Right kidney (tissue), 9 donors: ENCODE measurements around the gene CRYBB1.

Experiments used
- DNase-seq: peaks from one replicate; pipeline ENCODE4 v3.0.0-alpha.2; 2016
- long read RNA-seq, 8 donors: transcript quantifications; one replicate each; lab custom pipeline, GENCODE V29; 2026

The CRYBB1 gene
- long read RNA-seq, donor 1, partial matches to known transcripts = 0 of 1 reads
- long read RNA-seq, donor 1, other reads (novel, unspliced or antisense) = 0 of 1 reads
- long read RNA-seq, donor 2 = 0 reads
- long read RNA-seq, donor 3 = 0 reads
- long read RNA-seq, donor 4 = 0 reads
- long read RNA-seq, donor 5 = 0 reads
- long read RNA-seq, donor 6 = 0 reads
- long read RNA-seq, donor 7 = 0 reads
- long read RNA-seq, donor 8 = 0 reads

GRCh38 chr22:26617271-26618199, at the start of gene CRYBB1:
Gene CRYBB1, minus strand, starts transcription at chr22:26618027. Its CDS starts 1,708 bp downstream, at chr22:26616319.
- no peak for DNase-seq

- DNase-seq = no peak
These were observed 49.3 kb upstream of the CRYBB1 start for GRCh38 chr22:26667140-26667539.

DNA sequence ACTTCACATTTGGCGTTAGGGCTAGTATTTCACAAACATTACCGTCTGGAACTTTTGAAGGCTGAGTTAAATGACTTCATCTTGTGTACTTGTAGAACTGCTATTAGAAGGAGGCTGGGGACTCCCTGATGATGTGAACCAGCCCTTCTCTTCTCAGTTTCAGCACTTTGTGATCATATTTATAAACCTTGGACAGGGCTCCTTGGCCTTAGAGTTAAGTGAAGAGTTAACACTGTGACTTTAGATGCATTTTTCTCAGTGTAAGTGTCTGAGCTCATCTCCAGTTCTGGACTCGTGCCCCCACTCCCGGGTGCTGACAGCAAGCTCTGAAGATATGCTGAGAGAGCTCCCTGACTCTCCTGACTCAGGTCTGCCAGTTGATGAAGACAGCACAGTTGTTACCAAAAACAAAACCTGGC, 48.0 kb upstream of the CRYBB1 start:
- DNase-seq = no peak

GRCh38 chr22:26663374-26663923, 45.6 kb upstream of the CRYBB1 start:
- no peak for DNase-seq

GRCh38 chr22:26662160-26662559, 44.3 kb upstream of the CRYBB1 start:
- DNase-seq = no peak

- no peak for DNase-seq
These were observed 43.2 kb upstream of the CRYBB1 start for GRCh38 chr22:26660961-26661578.

DNA sequence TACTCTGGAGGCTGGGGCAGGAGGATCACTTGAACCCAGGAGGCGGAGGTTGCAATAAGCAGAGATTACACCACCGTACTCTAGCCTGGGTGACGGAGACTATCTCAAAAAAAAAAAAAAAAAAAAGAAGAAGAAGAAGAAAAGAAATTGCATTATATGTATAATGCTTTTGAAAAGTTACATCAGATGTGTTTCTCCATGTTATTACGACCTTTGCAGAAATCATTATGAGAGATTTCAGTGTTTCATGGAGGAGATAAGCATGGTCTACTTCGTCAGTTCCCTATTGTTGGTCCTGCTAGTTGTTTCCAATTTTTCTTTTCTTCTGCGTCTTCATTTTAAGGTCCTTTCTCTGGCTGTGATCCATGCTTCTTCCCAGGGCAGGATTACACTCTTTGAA, 42.5 kb upstream of the CRYBB1 start:
- DNase-seq = no peak

GRCh38 chr22:26658671-26659478, 41.0 kb upstream of the CRYBB1 start:
- peak; percentile 42 for DNase-seq

DNA sequence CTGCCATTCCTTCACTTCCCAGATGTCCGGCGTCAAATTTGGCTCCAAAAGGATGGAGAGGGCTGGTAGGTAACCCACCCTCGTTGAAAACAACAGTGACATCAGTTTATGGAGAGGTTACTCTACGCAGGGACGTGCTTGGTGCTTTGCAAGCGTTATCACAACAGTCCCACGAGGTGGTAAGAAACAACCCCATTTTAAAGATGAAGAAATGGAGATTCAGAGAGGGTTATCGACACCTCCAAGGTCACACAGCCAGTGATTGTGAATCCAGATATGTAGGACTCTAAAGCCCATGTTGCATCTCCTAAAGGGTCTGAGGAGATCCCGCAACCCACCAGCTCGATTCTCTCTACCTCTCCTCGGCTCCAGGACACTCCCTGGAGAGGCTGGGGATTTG, 40.3 kb upstream of the CRYBB1 start:
- DNase-seq = no peak

GRCh38 chr22:26656891-26657851, 39.3 kb upstream of the CRYBB1 start, which contains the start of gene MIAT:
Gene MIAT, plus strand, starts transcription at chr22:26657588.
- peak; percentile 41 for DNase-seq

DNA sequence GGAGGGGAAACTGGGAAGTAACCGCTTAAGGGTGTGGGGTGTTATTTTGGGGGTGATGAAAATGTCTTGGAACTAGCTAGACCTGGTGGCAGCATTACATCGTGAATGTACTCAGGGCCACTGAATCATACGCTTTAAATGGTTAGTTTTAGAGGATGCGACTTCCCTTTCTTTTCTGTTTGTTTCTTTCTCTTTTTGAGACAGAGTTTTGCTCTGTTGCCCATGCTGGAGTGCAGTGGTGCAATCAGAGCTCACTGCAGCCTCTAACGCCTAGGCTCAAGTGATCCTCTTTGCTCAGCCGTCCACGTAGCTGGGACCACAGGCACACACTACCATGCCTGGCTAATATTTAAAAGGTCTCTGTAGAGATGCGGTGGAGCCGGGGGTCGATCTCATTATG, 34.0 kb upstream of the CRYBB1 start:
- no peak for DNase-seq

DNA sequence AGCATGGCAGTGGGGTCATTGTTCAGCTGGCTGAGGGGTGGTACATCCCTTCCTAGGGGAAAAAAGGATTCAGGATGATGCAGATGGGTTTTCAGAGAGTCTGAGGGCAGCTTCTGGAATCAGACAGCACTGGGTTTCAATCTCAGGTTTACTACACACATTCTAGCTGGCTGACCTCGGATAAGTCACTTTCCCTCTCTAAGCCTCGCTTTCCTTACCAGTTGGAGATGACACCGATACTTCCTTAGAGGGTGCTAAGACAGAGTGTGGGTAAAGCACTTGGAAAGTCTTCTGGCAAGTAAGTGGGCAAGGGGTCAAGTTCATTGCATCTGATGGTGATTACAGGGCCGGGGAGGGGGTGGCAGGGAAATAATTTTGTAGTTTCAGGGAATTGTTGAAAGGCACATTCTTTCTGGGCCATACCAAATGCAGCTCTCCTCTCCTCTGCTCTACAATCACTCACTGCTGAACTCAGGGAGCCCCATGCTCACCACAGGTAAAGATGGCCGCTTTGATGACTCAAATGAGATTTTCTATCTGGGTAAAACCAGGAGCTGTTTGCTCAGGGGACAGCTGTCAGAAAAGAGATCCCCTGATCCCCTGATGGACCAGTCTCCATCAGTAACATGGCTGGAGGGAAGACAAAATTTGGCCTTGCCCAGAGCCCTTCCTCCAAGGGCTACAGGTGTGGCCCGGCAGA, 33.0 kb upstream of the CRYBB1 start:
- DNase-seq = no peak

- DNase-seq = no peak
These were observed 30.9 kb upstream of the CRYBB1 start for GRCh38 chr22:26648528-26649388.

DNA sequence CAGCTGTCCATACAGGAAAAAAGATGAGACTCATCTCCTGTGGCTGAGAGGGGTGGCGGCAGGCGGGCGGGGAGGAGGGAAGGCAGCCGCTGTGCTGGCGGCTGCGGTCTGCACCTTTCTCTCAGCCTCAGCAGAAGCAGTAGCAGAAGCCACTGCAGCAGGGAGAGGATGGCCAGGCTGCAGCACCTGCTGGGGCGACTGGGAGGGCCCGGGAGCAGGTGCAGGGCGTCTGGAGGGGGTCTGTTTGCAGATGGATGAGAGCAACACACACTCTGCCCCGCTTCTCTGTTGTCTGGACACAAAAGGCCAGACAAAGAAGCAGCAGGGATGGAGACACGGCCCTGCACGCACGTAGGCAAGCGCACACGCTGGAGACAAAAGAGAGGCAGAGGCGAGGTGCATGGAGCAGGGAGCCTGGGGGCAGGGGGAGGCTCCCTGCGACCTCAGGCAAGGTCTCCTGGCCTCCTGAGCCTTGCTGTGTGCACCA, 30.2 kb upstream of the CRYBB1 start:
- peak; percentile 32 for DNase-seq

DNA sequence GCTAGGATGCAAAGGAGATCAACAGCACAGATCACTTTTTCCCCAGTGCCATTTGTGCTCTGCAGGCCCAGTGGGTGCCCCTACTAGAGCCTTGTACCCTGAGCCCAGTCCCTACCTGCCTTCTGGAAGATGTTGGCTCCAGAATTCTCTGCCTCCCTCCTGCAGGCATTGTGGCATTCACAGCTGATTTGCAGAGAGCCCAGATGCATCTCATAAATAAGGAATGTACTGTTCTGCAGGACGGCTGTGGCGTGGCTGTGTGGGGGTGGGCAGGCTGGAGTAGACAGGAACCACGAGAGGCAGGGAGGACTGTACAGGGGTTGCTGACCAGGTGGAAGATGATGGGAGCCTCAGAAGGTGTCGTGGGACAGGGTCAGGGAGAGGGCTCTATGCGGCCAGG, 28.3 kb upstream of the CRYBB1 start:
- DNase-seq = no peak

DNA sequence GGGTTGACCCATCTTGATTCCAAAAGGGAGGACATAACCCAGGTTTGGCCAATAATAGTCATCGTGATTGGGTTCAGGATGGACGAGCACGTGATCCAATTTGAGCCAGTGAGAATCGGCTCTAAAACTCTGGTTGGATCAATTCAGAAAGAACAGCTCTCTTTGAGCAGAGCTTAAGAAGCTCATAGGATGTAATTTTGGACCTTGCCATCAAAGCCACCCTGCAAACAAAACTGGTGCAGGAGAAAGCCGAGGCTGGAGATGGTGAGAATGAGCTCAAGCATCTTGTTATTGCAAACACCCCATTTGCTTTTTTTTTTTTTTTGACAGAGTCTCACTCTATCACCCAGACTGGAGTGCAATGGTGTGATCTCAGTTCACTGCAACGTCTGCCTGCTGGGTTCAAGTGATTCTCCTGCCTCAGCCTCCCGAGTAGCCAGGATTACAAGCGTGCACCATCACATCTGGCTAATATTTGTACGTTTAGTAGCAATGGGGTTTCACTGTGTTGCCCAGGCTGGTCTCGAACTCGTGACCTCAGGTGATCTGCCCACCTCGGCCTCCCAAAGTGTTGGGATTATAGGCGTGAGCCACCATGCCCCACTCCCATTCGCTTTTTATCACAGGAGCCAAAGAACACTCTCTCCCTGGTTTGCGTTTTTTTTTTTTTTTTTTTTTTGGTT, 25.7 kb upstream of the CRYBB1 start:
- DNase-seq = no peak

DNA sequence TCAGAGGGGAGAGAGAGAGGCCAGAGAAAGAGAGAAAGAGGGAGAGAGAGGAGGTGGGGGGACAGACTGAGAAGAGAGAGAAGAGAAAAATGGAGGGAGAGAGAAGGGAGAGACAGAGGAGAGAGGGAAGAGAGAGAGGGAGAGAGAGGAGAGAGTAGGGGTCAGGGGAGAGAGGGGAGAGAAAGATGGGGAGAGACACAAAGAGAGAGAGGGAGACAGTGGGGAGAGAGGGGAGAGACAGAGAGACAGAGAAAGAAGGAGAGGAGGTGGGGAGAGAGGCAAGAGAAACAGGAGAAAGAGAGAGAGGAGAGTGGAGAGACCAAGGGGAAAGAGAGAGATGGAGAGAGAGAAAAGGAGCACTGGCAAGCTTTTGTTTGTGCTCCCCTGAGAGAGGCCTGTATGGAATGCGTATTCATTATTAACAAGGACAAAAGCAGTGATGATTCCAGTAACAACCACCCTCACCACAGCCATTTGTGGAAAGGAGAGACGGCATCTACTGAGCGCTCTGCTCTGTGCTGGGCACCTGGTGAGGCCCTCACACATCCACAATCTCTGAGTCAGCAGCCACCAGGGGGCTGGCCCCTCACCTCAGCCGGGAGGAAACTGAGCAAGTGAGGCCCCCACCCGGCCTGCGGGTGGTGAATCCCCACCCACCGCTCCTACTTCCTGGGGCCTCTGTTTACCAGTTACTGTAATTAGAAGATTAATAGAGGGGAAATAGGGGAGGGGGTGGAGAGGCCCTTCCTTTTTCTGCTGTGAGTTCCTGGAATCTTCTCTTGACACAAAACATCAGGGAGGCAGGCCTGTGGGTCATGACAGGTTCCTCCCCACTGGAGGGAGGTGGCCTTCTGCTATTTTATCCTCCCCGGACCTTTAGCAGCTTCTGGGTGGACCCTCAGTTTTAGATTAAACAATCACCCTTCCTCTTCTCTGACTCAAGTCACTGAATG, 24.9 kb upstream of the CRYBB1 start:
- DNase-seq = peak; percentile 20
